ENCODE results near the gene NTRK1.

Gene NTRK1

GRCh38 chr1:156840898-156841279, 19.8 kb upstream of the NTRK1 start:
- CTCF ChIA-PET, result interaction anchor here (0.6 to 1.4 kb wide), 2 partner anchors 19 to 87 kb away, joined by 3 to 4 read pairs; no protein-coding TSS in a partner anchor
- TF ChIP-seq, protein P1, sequence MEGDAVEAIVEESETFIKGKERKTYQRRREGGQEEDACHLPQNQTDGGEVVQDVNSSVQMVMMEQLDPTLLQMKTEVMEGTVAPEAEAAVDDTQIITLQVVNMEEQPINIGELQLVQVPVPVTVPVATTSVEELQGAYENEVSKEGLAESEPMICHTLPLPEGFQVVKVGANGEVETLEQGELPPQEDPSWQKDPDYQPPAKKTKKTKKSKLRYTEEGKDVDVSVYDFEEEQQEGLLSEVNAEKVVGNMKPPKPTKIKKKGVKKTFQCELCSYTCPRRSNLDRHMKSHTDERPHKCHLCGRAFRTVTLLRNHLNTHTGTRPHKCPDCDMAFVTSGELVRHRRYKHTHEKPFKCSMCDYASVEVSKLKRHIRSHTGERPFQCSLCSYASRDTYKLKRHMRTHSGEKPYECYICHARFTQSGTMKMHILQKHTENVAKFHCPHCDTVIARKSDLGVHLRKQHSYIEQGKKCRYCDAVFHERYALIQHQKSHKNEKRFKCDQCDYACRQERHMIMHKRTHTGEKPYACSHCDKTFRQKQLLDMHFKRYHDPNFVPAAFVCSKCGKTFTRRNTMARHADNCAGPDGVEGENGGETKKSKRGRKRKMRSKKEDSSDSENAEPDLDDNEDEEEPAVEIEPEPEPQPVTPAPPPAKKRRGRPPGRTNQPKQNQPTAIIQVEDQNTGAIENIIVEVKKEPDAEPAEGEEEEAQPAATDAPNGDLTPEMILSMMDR (conservative IDR thresholded peaks at IDR 0.05; ENCODE audit: low read depth), result no peak
- H3K27ac ChIP-seq, result no peak overlapping the region
- no peak for DNase-seq (ENCODE audit: low spot score)
- POLR2A ChIA-PET (ENCODE audit: low non-redundant PET), result no interaction called here

- H3K27ac ChIP-seq, result no peak overlapping the region
- TF ChIP-seq, protein P1 (conservative IDR thresholded peaks at IDR 0.05; ENCODE audit: low read depth), result no peak
- CTCF ChIA-PET, result interaction anchor here (0.6 to 1.4 kb wide), 3 partner anchors 18 to 151 kb away, joined by 3 to 4 read pairs (median 4); no protein-coding TSS in a partner anchor
- POLR2A ChIA-PET (ENCODE audit: low non-redundant PET), result no interaction called here
- DNase-seq (ENCODE audit: low spot score), result no peak
Measured at GRCh38 chr1:156841295-156841855, 19.3 kb upstream of the NTRK1 start.

GRCh38 chr1:156842618-156843300, 17.9 kb upstream of the NTRK1 start:
- H3K27ac ChIP-seq, result no peak overlapping the region
- CTCF ChIA-PET, result interaction anchor here (0.6 kb wide), 1 partner anchor 47 kb away, joined by 3 read pairs; no protein-coding TSS in a partner anchor
- TF ChIP-seq, protein P1 (conservative IDR thresholded peaks at IDR 0.05; ENCODE audit: low read depth), result no peak
- POLR2A ChIA-PET (ENCODE audit: low non-redundant PET), result no interaction called here
- no peak for DNase-seq (ENCODE audit: low spot score)

DNA sequence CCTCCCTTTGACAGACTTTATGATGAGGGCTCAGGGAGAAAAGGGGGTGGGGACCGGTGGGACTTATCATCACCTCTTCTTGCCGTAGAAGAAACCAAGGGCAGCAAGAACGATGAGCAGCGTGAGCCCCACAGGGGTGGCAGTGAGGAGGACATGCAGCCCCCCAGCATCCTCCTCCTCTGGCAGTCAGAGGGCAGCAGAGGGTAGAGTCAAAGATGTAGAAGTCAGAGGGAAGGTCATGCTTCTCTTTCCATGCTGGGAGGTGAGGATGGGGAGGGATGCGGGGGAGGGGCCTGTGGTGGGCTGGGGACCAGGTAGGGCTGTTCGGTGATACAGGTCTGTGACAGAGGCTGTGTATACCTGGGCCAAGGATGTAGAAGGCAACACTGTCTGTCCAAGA, 16.6 kb upstream of the NTRK1 start:
- TF ChIP-seq, protein P1 (conservative IDR thresholded peaks at IDR 0.05; ENCODE audit: low read depth), result no peak
- no peak for DNase-seq (ENCODE audit: low spot score)
- POLR2A ChIA-PET (ENCODE audit: low non-redundant PET), result no interaction called here
- no peak overlapping the region for H3K27ac ChIP-seq
- CTCF ChIA-PET, result interaction anchor here (1.0 kb wide), 1 partner anchor 15 kb away, joined by 3 read pairs; no protein-coding TSS in a partner anchor

GRCh38 chr1:156844638-156845037, 16.0 kb upstream of the NTRK1 start:
- POLR2A ChIA-PET (ENCODE audit: low non-redundant PET), result no interaction called here
- CTCF ChIA-PET, result interaction anchor here (0.8 kb wide), 1 partner anchor 183 kb away, joined by 3 read pairs; no protein-coding TSS in a partner anchor
- TF ChIP-seq, protein P1 (conservative IDR thresholded peaks at IDR 0.05; ENCODE audit: low read depth), result no peak
- no peak for DNase-seq (ENCODE audit: low spot score)
- no peak overlapping the region for H3K27ac ChIP-seq

DNA sequence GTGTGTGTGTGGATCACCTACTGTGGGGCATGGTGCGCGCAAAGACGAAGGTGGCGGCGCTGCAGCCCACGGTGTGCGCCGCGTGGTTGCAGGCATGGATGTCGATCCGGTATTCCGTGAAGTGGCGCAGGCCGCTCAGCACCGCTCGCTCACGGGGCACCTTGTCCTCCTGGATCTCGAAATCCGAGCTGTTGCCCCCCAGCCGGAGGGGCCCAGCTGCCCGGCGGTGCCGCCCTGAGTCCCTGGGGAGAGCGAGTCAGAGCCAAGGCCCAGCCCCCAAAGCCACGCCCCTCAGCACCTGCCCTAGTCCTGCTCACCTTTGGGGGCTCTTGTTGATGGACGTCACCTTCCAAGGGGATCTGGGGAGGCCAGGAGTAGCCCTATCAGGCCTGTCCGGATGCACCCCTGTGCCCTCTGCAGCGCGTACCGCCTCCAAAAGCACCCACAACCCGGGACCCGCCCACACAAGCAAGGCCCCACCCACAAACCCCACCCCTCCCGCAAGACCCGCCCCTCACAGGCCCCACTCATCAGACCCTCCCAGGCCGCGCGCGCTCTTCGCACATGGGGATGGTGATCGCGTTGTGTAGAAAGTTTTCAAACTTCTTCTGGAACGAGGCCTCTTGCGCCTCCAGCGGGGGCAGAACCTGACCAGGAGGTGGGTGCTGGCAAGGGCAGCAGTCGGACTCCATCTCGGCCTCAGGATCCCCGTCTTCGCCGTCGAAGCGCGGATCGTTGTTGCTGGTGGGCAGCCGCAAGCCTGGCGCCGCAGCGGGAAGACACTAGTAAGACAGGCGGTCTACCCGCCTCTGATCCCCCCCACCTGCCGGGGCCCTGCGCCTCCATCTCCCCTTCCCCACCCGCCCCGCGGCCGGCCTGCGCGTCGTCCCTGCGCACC, 15.4 kb upstream of the NTRK1 start:
- TF ChIP-seq, protein P1 (conservative IDR thresholded peaks at IDR 0.05; ENCODE audit: low read depth), result no peak
- H3K27ac ChIP-seq, result no peak overlapping the region
- CTCF ChIA-PET, result interaction anchor here (0.5 to 0.8 kb wide), 4 partner anchors 49 to 307 kb away, joined by 3 read pairs; no protein-coding TSS in a partner anchor
- DNase-seq (ENCODE audit: low spot score), result no peak
- POLR2A ChIA-PET (ENCODE audit: low non-redundant PET), result no interaction called here
